Measurements from ENCODE around the gene GATA1.

The GATA1 gene

GRCh38 chrX:48786341-48786800 lies at the start of gene GATA1:
GATA1 (plus strand) TSS chrX:48786590; CDS start chrX:48791110, 4,520 bp downstream.
- no peak for FAIRE-seq

- FAIRE-seq: no peak
Measured at GRCh38 chrX:48736878-48737212, 49.5 kb upstream of the GATA1 start.

- peak; percentile 76 for FAIRE-seq
Measured at GRCh38 chrX:48737213-48737938, 49.0 kb upstream of the GATA1 start.

- no peak for FAIRE-seq
Measured at GRCh38 chrX:48737940-48738339, 48.5 kb upstream of the GATA1 start.

GRCh38 chrX:48741834-48742233 lies 44.6 kb upstream of the GATA1 start:
- FAIRE-seq: no peak

- no peak for FAIRE-seq
Measured at GRCh38 chrX:48745222-48745621, 41.2 kb upstream of the GATA1 start.

GRCh38 chrX:48747415-48748016 lies 38.9 kb upstream of the GATA1 start:
- FAIRE-seq: no peak

GRCh38 chrX:48749182-48749581 lies 37.2 kb upstream of the GATA1 start:
- no peak for FAIRE-seq

- no peak for FAIRE-seq
Measured at GRCh38 chrX:48751343-48751742, 35.0 kb upstream of the GATA1 start.

GRCh38 chrX:48752498-48752897 lies 33.9 kb upstream of the GATA1 start:
- FAIRE-seq: no peak

GRCh38 chrX:48753708-48754228 lies 32.6 kb upstream of the GATA1 start:
- FAIRE-seq: no peak

- no peak for FAIRE-seq
Measured at GRCh38 chrX:48754238-48754637, 32.2 kb upstream of the GATA1 start.

- FAIRE-seq: peak; percentile 21
Measured at GRCh38 chrX:48761674-48762471, 24.5 kb upstream of the GATA1 start, which contains the start of gene GLOD5. GLOD5 (plus strand) TSS chrX:48761747; CDS start chrX:48761791, 44 bp downstream.

GRCh38 chrX:48769230-48769629 lies 17.2 kb upstream of the GATA1 start:
- no peak for FAIRE-seq

- FAIRE-seq: no peak
Measured at GRCh38 chrX:48770296-48770695, 16.1 kb upstream of the GATA1 start.

- FAIRE-seq: no peak
Measured at GRCh38 chrX:48772602-48773001, 13.8 kb upstream of the GATA1 start.

GRCh38 chrX:48776818-48777439 lies 9.5 kb upstream of the GATA1 start:
- no peak for FAIRE-seq

GRCh38 chrX:48779399-48779798 lies 7.0 kb upstream of the GATA1 start:
- FAIRE-seq: no peak

GRCh38 chrX:48781705-48782104 lies 4.7 kb upstream of the GATA1 start:
- no peak for FAIRE-seq

- FAIRE-seq: no peak
Measured at GRCh38 chrX:48782216-48782615, 4.2 kb upstream of the GATA1 start.

- no peak for FAIRE-seq
Measured at GRCh38 chrX:48782795-48783194, 3.6 kb upstream of the GATA1 start.

GRCh38 chrX:48784726-48785125 lies 1.7 kb upstream of the GATA1 start:
- FAIRE-seq: no peak

- FAIRE-seq: no peak
Measured at GRCh38 chrX:48785186-48785539, 1.2 kb upstream of the GATA1 start.
